Endothelial cell of hepatic sinusoid (primary cell): ENCODE results near the gene PRSS1.

Experiments used
- in situ Hi-C: cut with HindIII; loops from 2 replicates; pipeline ENCODE4 v1.10.0; 2017; ENCODE audit warnings: low sequenced_read_pairs

PRSS1 gene

DNA sequence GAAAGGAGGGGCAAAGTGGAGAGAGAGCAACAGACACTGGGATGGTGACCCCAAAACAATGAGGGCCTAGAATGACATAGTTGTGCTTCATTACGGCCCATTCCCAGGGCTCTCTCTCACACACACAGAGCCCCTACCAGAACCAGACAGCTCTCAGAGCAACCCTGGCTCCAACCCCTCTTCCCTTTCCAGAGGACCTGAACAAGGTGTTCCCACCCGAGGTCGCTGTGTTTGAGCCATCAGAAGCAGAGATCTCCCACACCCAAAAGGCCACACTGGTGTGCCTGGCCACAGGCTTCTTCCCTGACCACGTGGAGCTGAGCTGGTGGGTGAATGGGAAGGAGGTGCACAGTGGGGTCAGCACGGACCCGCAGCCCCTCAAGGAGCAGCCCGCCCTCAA lies 42.2 kb downstream of the PRSS1 start:
- in situ Hi-C loops: no loop called here

DNA sequence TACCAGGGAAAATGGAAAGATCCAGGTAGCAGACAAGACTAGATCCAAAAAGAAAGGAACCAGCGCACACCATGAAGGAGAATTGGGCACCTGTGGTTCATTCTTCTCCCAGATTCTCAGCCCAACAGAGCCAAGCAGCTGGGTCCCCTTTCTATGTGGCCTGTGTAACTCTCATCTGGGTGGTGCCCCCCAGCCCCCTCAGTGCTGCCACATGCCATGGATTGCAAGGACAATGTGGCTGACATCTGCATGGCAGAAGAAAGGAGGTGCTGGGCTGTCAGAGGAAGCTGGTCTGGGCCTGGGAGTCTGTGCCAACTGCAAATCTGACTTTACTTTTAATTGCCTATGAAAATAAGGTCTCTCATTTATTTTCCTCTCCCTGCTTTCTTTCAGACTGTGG lies 42.9 kb downstream of the PRSS1 start:
- in situ Hi-C loops: no loop called here

GRCh38 chr7:142792593-142792992 lies 43.3 kb downstream of the PRSS1 start:
- in situ Hi-C loops: no loop called here

DNA sequence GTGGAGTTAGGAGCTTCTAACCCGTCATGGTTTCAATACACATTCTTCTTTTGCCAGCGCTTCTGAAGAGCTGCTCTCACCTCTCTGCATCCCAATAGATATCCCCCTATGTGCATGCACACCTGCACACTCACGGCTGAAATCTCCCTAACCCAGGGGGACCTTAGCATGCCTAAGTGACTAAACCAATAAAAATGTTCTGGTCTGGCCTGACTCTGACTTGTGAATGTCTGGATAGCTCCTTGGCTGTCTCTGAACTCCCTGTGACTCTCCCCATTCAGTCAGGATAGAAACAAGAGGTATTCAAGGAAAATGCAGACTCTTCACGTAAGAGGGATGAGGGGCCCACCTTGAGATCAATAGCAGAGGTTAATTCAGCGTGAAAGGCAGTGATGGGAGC lies 43.9 kb downstream of the PRSS1 start:
- in situ Hi-C loops: no loop called here

DNA sequence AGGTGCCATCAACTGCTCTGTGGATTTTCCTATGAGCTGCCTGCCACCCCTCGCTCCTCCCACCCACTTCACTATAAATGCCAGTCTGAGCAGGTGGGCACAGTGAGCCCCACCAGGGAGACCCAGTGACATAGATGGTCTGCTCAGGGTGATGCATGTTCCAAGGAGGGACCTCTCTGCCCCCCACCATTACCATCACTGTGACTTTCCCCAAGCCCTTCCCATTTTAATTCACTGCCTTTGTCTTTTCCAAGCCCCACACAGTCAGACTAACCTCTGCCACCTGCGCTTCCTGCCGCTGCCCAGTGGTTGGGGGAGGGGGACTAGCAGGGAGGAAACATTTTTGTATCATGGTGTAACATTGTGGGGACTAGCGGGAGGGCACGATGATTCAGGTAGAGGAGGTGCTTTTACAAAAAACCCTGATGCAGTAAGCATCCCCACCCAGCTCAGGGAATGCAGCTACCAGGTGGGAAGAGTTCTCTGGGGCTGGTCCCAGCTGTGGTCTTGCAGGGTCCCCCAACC lies 46.1 kb downstream of the PRSS1 start:
- in situ Hi-C loops: no loop called here

GRCh38 chr7:142796001-142796500 lies 46.8 kb downstream of the PRSS1 start:
- in situ Hi-C loops: no loop called here

GRCh38 chr7:142796501-142797390 lies 47.5 kb downstream of the PRSS1 start:
- in situ Hi-C loops: no loop called here

DNA sequence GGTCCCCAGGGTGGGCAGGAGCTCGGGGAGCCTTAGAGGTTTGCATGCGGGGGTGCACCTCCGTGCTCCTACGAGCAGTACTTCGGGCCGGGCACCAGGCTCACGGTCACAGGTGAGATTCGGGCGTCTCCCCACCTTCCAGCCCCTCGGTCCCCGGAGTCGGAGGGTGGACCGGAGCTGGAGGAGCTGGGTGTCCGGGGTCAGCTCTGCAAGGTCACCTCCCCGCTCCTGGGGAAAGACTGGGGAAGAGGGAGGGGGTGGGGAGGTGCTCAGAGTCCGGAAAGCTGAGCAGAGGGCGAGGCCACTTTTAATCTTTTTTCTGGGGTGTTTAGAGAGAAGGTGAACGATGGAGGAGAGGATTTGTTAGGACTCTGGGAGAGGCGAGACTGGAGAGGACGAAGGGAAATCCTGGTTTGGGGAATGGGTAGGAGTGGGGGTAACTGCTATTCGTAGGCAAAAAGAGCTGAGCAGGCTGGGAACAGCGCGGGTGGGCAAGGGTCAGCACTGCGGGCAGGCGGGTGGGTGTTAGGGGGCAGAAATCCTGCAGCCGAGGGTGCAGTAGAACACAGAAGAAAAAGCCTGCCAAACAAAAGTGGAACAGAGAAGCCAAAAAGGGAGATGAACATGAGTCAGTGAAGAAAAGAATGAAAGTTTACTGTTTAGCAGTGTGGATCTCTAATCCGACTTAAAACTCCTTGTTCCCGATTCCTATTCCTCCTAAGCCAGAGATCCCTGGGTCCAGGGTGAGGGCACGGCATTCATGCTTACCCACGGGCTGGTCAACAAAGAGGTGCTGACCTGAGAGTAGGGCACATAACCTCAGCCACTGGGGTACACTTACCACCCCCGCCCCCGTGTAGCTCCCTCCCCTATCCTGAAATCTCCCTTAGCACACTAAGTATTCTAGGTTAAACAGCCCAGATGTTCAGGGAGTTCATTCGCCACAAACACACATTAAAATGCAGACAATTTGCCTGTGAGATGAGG lies 48.4 kb downstream of the PRSS1 start:
- in situ Hi-C loops: no loop called here

DNA sequence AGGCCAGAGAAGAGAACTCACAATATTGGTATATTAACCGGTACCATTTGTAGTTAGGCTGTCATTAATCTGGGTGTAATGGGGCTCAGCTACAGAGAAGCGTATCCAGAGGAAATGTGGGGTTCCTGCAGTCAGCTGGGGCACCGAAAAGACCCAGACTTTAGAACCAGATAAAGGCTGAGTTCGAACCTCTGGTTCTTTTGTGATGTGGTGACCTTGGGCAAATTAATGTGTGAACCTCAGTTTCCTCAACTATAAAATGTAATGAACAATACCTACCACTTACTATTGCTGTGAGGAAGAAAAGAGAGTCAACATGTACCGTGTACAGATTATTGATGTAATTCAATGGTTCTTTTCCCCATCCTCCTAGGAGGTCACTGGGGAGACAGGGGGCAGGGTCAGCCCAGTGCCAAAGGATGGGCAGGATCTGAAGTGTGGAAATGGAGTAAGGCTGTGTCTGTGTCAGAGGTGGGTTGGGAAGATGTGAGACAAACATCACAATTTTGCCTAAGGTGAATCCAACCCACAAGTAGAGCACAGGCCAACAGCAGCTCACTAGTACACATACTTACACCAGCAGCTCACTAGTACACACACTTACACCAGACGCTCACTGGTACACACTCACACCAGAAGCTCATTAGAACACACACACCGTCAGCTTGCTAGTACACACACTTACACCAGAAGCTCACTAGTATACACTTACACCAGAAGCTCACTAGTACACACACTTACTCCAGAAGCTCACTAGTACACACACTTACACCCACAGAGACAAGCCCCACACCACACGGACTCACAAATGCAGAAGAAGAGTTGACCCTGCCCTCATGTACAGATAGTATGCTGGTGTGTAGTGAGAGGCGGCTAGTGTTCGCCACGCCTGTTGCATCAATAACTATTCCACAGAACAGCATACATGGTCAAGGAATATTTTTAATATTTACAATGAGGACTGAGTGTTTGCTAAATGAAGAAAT lies 49.5 kb downstream of the PRSS1 start:
- in situ Hi-C loops: no loop called here

GRCh38 chr7:142799437-142799835 lies 50.2 kb downstream of the PRSS1 start:
- in situ Hi-C loops: no loop called here

- in situ Hi-C loops: no loop called here
Observed at GRCh38 chr7:142800088-142800487, 50.8 kb downstream of the PRSS1 start.

DNA sequence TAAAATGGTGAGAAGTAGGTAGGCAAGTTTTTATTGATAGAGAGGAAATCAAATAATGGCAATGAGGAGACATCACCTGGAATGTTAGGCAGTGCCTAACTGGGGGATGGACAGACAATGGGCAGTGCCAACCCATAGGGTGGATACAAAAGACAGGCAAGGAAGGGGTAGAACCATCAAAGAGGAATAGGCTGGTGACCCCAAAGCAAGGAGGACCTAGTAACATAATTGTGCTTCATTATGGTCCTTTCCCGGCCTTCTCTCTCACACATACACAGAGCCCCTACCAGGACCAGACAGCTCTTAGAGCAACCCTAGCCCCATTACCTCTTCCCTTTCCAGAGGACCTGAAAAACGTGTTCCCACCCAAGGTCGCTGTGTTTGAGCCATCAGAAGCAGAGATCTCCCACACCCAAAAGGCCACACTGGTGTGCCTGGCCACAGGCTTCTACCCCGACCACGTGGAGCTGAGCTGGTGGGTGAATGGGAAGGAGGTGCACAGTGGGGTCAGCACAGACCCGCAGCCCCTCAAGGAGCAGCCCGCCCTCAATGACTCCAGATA lies 51.5 kb downstream of the PRSS1 start:
- in situ Hi-C loops: no loop called here

- in situ Hi-C loops: no loop called here
Observed at GRCh38 chr7:142801601-142802295, 52.5 kb downstream of the PRSS1 start.

- in situ Hi-C loops: no loop called here
Observed at GRCh38 chr7:142802301-142802700, 53.0 kb downstream of the PRSS1 start.
